Gastroesophageal sphincter (tissue), 4 donors: ENCODE measurements around the gene NEDD4L. TPM values are rescaled to one million over a fixed set of nuclear protein-coding genes. Genes with fewer than 3 reads are reported as not detected.
A peak's percentile ranks its signal among the peaks of the same experiment; 100 is the strongest.

Experiments
- ATAC-seq: fragments of 150-250 bp; one replicate; pipeline ENCODE4 v1.9.1; 2016; ENCODE audit warnings: mild to moderate bottlenecking, moderate library complexity
- H3K27ac ChIP-seq, 4 donors: fragments of 200-600 bp; sonication (generic) in 3 of 4; 1 replicate in 3 of 4; 2 replicates in 1 of 4; pipeline ENCODE4 v1.5.1; 2016 to 2019
- H3K27me3 ChIP-seq: fragments of 200-600 bp; sonication (generic); one replicate; pipeline ENCODE4 v1.5.1; 2019
- H3K36me3 ChIP-seq, 2 donors: fragments of 200-600 bp; sonication (generic); one replicate each; pipeline ENCODE4 v1.5.1; 2019; ENCODE audit warnings: control low read depth in 1 of 2
- H3K4me1 ChIP-seq, 3 donors: fragments of 200-600 bp; sonication (generic); 1 replicate in 2 of 3; 2 replicates in 1 of 3; pipeline ENCODE4 v1.5.1; 2016 to 2019; ENCODE audit warnings: control low read depth in 2 of 3
- H3K4me3 ChIP-seq, 2 donors: fragments of 200-600 bp; sonication (generic); one replicate each; pipeline ENCODE4 v1.5.1; 2019; ENCODE audit warnings: mild to moderate bottlenecking in 1 of 2, moderate library complexity in 1 of 2
- H3K9me3 ChIP-seq, 3 donors: fragments of 200-600 bp; sonication (generic); one replicate each; pipeline ENCODE4 v1.5.1; 2017 to 2019; ENCODE audit warnings: control low read depth in 2 of 3
- CTCF ChIP-seq, 4 experiments: fragments of 200-600 bp in 2 of 4; fragments of 450-650 bp in 2 of 4; sonication (generic) in 1 of 4; IDR thresholded peaks; one replicate each; pipeline ENCODE4 v1.5.1; 2017 to 2019; ENCODE audit warnings: antibody characterized with exemption in 4 of 4, mild to moderate bottlenecking in 2 of 4, moderate library complexity in 2 of 4
- EP300 ChIP-seq: sonication (generic); formaldehyde crosslinking; IDR thresholded peaks from one replicate; pipeline ENCODE4 v1.6.1; 2017; ENCODE audit warnings: antibody characterized with exemption, mild to moderate bottlenecking
- POLR2A ChIP-seq, 2 donors: fragments of 450-650 bp; IDR thresholded peaks; one replicate each; pipeline ENCODE4 v1.6.1; 2017; ENCODE audit warnings: antibody characterized with exemption in 2 of 2, mild to moderate bottlenecking in 2 of 2, moderate library complexity in 1 of 2
- POLR2AphosphoS5 ChIP-seq: sonication (generic); formaldehyde crosslinking; IDR thresholded peaks from one replicate; pipeline ENCODE4 v1.6.1; 2017; ENCODE audit warnings: antibody characterized with exemption
- WGBS, 2 donors: methylation state at CpG; one replicate each; pipeline ENCODE4 v1.1.5; 2018; ENCODE audit warnings: low coverage in 1 of 2; 5-methylcytosine and 5-hydroxymethylcytosine counted together
- total RNA-seq, 4 donors: library from RNA; depleted of rRNA; stranded (reverse); fragments of >200 nt; gene quantifications; one replicate each; pipeline ENCODE4 v1.1.0, GENCODE V29; 2016

The NEDD4L gene
- total RNA-seq, 4 donors from 2014 or later = 37.0 to 50.9 (median 43.0) TPM

- TF ChIP-seq POLR2AphosphoS5 (peak; percentile 56), CTCF (IDR thresholded peaks at IDR 0.05) (peak; percentile 13 to 66 (median 58)), POLR2A (IDR thresholded peaks at IDR 0.05) (no peak), EP300 (no peak)
- H3K9me3 ChIP-seq = no peaks in the 10 kb centered on the region
- H3K4me1 ChIP-seq = peaks cover 0 to 42% (median 0%) of the 10 kb centered on the region in 3 donors
- H3K4me3 ChIP-seq = no peak overlapping the region
- H3K27me3 ChIP-seq = no peaks in the 10 kb centered on the region
- H3K36me3 ChIP-seq = peaks cover 0 to 17% of the 10 kb centered on the region in 2 donors
- ATAC-seq = peak; percentile 90
- H3K27ac ChIP-seq = peak overlapping the region in 3 of 4 donors; percentile 3 to 33 (median 22)
- 6 to 17% methylated on average over 6 of the region's 6 CpGs for WGBS, 2 donors
Observed at GRCh38 chr18:58321986-58322385, 278.0 kb downstream of the NEDD4L start.

GRCh38 chr18:58322464-58322863, 278.4 kb downstream of the NEDD4L start:
- Histone ChIP-seq H3K27ac (no peak overlapping the region), H3K4me1 (peaks cover 0 to 37% (median 0%) of the 10 kb centered on the region in 3 donors), H3K9me3 (no peaks in the 10 kb centered on the region), H3K4me3 (no peak overlapping the region), H3K27me3 (no peaks in the 10 kb centered on the region), H3K36me3 (peaks cover 0 to 20% of the 10 kb centered on the region in 2 donors)
- no peak for ATAC-seq
- no CpG with 5 or more reads among the region's 5 CpGs for WGBS, 2 donors
- no peak for TF ChIP-seq POLR2A (IDR thresholded peaks at IDR 0.05)
- TF ChIP-seq POLR2AphosphoS5 = no peak
- no peak for TF ChIP-seq CTCF (IDR thresholded peaks at IDR 0.05)
- no peak for TF ChIP-seq EP300

GRCh38 chr18:58323866-58324762, 280.1 kb downstream of the NEDD4L start:
- ATAC-seq = no peak
- Histone ChIP-seq H3K27ac (no peak overlapping the region), H3K4me3 (no peak overlapping the region), H3K36me3 (peaks cover 0 to 25% of the 10 kb centered on the region in 2 donors), H3K9me3 (no peaks in the 10 kb centered on the region), H3K4me1 (peaks cover 0 to 23% (median 0%) of the 10 kb centered on the region in 3 donors), H3K27me3 (no peaks in the 10 kb centered on the region)
- TF ChIP-seq CTCF (IDR thresholded peaks at IDR 0.05) (no peak), POLR2A (IDR thresholded peaks at IDR 0.05) (no peak), POLR2AphosphoS5 (no peak), EP300 (no peak)
- WGBS, 2 donors = 73 to 87% methylated on average over 11 to 13 of the region's 15 CpGs

- Histone ChIP-seq H3K36me3 (peaks cover 0 to 31% of the 10 kb centered on the region in 2 donors), H3K27ac (no peak overlapping the region), H3K27me3 (no peaks in the 10 kb centered on the region), H3K4me1 (peaks cover 0 to 19% (median 0%) of the 10 kb centered on the region in 3 donors), H3K4me3 (no peak overlapping the region), H3K9me3 (no peaks in the 10 kb centered on the region)
- WGBS, 2 donors = 92 to 97% methylated on average over 9 to 13 of the region's 16 CpGs
- TF ChIP-seq EP300 (no peak), CTCF (IDR thresholded peaks at IDR 0.05) (no peak), POLR2A (IDR thresholded peaks at IDR 0.05) (no peak), POLR2AphosphoS5 (no peak)
- ATAC-seq = no peak
Observed at GRCh38 chr18:58324824-58325480, 280.9 kb downstream of the NEDD4L start.
